ENCODE measurements around the gene RWDD1.
"Not testable (repeated sequence)": the region's sequence is repeated elsewhere in the genome, so short reads cannot be mapped to it uniquely, and the experiment has no call there.

RWDD1 gene

DNA sequence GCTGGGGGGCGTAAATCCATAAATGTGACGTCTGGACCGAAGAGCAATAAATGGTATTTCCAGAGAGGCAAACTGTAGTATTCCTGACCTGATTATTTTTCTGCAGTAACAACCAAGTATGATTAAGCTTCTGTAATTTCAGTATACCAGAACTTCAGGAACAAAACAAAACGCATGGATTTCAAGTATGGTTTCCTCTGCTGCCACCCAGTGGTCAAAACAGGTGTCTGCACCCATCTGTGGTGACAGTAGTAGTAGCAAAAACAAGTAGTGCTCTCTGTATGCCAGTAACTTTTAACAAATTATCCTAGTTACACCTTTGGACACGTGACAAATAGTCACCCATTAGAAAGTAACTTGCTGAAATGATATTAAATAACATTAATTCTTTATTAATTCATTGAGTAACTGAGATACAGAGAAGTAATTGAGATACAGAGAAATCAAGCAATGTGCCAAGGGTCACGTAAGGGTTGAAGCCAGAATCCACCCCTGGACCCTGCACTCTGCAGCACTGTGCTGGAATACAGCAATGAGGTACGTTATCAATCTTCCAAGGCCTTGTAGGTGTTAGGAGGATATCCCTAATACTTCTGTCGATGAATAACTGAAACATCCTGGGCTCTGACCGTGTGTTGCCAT lies 9.8 kb upstream of the RWDD1 start:
- peak; percentile 40 to 57 for DNase-seq

DNA sequence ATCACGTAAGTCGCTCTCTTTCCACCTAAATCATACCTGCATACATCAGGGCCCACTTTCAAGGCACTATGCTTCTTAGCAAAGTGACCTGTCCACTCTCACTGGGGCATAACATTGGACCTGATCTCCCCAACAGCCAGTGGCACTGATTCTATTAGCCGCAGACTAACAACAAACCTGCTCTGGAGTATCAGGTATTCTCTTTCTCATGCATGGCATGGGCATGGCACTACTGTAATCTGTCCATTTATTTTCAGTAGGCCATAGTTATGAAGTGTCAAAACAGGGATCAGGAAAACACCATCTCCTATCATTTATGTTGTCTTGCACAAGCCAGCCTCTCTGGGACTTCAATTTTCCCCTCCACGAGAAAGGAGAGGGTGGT lies 9.3 kb upstream of the RWDD1 start:
- no peak for DNase-seq

DNA sequence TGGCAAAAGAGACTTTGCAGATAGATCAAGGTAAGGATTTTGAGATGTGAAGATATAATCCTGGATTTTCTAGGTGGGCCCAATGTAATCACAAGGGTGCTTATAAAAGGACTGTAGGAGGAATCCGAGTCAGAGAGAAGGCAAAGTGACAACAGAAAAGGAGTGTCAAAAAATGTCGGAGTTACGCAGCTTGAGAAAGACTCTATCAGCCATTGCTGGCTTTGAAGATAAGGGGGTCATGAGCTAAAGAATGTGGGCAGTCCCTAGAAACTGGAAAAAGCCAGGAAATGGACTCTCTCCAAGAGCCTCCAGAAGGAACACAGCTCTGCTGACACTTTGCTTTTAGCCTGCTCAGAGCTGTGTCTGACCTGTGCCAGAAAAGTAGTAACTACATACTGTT lies 8.7 kb upstream of the RWDD1 start:
- no peak for DNase-seq

DNA sequence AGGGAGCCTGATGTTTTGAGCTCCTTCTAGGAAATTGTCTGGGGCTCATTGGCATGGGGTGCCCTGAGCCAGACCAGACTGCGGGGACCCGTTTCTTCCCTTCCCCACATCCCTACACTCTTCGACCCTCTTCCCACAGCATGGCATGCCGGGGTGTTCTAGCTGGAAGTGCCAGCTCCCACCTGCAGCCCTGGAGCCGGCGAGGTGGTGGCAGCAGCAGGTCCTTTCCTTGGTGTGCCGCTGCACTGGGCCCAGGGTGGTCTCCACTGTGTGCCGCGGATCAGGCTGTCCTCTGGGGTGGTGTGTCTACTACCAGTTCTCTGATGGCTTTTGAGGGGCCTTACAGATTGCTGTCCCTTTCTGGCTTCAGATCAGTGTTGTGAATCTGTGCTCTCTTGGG lies 7.5 kb upstream of the RWDD1 start:
- no peak for DNase-seq

DNA sequence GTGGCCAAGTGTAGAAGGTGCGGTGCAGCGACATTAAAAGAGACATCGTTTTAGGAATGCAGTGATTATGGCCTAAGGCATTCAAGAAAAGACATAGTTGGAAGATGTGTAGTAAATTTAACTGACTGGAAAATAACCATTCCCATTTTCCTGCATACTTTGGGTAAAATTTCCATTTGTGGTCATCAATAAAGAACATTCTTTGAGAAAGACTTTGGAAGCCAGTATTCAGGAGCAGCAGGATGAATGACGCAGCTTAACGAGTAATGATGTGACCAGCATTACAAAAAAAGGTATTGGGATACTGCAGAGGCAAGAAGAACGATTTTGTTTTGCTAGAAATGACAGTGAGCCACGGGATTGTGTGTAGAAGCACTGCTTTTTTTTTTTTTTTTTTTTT lies 7.0 kb upstream of the RWDD1 start:
- DNase-seq, result no peak

DNA sequence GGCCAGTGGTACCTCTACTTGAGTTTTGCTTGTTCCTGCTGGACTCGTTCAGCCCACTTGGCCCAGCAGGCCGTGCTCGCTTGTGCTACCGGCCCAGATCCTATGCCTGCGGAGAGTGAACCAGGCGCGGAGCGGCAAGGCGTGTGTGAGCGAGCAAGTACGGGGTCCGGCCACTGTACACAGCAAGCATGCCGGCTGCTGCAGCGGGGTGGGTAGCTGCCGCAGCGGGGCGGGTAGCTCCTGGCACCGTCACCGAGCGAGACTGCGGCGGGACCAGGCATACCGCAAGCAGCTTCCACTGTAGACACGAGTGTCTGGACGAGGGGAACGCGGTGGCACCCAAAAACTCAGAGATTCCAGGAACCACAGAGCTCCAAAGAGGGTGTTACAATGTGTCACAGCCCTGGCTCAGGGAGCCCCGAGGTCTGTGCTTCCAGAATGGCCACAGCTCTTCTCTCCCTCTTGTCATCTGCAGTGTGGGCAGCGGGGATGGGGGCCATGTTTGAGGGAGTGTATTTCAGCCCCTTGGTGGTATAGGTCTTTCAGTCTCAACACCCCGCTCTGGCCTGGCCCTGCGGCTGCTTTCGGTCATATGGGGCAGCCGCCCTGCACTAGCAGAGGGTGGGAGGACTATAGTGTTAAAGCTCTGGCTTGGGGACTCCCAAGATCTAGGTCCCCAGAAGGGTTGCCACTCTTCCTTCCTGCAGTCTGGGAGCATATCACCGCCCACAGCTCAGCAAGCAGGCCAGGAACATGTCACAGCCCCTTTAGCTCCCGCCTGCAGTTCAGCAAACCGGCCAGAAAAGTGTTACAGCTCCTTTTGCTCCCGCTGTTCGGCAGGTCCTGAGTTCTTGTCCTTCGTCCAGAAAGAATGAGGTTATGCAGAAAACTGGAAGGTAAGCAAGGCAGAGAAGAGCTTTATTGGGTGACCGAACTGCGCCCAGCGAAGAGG lies 6.1 kb upstream of the RWDD1 start:
- no peak for DNase-seq

DNA sequence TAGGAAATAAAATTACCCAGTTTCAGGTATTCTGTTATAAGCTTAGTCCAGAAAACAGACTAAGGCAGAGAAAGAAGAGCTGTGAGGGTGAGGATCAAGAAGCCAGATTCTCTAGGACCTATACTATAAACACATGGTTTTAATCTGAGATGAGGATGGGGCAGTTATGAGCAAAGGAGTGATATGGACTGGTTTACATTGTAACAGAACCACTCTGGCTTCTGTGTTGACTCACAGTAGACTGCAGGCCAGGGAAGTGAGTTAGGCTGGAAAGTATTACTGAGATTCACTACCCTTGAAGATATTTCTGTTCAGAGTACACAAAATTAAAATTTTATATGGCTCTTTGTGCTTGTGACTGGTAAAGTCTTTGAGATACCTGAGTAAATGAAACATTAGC lies 3.2 kb upstream of the RWDD1 start:
- no peak for DNase-seq

DNA sequence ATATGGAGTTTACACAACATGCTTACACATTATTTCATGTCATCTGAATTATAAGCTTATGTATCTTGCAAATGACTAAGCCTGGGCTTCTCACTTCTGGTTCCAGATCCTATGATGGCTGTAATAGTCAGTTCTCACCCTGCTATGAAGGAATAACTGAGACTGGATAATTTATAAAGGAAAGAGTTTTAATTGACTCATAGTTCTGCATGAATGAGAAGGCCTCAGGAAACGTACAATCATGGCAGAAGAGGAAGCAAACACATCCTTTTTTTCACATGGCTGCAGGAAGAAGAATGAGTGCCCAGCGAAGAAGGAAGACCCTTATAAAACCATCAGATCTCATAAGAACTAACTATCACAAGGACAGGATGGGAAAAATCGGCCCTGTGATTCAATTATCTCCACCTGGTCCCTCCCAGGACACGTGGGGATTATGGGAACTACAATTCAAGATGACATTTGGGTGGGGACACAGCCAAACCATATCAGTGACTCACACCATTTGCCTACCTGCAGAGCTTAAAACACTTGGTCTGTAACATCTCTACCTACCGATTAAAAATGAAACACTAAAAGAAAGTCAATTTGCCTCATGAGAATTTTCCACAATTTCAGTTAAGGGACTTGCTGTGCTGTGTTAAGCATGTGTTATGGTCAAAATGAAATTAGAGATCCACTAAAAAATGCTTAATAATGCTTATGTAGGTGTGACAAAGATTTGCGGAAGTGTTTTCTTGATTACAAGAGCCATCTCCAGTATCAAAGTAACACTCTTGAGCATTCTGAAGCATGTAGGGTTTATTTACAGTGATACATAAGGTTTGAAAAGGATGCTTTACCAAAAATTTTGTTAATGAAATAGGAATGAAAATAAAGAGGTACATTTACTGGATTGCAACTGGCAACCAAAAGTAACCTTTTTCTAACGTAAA lies 2.2 kb upstream of the RWDD1 start:
- DNase-seq, result no peak

DNA sequence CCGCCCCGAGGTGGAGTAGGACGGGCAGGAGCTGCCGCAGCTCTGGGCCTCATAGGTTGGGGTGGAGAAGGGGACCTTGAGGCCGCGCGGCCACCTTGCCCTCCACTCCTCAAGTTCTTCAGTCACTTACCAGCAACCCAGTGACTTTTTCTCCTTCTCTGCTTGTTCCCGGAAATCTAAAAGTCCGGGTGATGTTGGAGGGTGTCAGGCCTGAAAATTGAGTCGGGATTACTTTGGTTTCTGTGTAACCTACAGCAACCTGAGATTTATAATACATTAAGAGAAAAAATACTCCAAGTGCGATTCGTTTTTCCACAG lies 338 bp downstream of the RWDD1 start:
- no peak for DNase-seq

DNA sequence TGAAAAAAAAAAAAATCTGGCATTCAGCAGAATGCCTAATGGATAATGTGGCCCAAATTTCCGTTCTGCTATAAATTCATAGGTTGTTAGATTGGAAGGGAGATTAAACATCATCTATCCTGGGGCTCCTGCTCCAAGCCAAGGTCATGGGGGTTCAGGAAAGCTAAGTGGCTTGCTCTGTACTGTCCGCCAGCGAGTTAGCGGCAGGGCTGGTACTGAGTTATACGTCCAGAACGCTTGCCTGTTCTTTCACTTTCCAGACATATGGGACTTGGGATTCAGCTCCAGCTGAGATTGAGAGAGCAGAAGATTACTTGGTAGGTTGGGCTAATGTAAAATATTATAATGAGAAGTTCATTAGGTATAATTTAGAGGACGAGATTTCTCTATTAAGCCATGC lies 858 bp downstream of the RWDD1 start:
- DNase-seq, result peak in 1 of 2 experiments; percentile 21

DNA sequence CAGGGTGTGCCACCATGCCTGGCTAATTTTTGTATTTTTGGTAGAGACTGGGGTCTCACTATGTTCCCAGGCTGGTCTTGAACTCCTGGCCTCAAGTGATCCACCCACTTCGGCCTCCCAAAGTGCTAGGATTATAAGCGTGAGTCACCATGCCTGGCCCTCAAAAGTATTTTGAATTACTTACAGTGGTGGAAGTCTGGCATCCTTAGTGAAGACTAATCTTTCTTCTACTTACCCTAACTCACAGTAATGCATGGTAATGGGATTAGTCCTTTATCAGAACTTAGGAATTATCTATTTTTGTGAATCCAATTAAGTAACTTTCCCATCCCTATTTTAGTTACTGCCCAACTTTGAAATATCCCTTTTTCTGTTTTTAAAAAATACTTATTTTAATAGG lies 3.9 kb downstream of the RWDD1 start:
- no peak for DNase-seq

DNA sequence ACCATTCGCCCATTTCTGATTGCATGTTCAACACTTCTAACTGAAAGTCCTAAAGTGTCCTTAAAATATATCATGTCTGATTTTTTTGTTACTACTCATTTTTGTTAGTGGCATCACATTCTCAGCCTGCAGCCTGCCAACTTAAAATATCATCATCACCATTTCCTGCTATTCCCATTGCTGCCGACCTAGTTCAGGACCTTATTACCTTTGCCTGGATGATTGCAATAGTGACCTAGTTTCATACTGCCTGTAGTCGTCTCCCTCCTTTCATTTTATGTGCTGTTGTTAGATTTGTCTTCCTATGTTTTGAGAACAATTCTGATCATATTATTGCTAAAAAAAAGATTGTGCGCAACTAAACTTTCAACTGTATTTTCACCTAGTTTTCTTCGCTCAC lies 6.2 kb downstream of the RWDD1 start:
- no peak for DNase-seq

DNA sequence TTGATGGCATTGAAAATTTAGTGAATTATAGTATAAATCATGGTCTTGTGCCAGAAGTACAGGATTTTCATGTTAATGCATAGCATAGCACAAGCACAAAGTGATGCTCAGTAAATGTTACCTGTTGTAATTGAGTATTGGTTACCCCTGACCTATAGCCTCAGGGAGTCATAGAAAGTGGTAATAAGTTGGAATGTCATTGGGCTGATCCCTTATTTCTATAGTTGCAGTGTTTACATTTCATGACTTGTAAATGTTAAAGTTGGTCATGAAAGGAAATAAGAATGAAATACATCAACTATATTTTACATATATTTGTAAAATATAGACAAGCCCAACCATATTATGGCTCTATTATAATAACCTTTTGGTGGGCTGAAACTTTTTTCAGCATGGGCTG lies 7.0 kb downstream of the RWDD1 start:
- no peak for DNase-seq

DNA sequence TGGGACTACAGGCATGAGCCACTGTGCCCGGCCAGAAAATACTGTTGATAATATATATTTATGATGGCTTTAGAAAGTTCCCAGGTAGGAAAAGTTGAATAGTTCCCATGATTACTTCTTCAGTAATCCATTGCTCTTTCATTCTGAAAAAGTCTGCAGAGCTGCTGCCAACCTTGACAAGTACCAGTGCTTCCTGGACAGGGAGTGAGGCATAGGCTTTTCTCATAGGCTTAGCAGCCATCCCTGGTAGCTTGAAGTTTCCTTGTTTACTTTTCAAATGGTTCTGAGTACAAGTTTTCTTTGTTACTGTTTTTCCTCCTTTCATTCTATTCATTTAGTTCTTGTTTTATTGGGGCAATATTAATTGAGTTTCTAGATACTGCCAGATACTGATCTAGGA lies 7.8 kb downstream of the RWDD1 start:
- DNase-seq, result no peak

DNA sequence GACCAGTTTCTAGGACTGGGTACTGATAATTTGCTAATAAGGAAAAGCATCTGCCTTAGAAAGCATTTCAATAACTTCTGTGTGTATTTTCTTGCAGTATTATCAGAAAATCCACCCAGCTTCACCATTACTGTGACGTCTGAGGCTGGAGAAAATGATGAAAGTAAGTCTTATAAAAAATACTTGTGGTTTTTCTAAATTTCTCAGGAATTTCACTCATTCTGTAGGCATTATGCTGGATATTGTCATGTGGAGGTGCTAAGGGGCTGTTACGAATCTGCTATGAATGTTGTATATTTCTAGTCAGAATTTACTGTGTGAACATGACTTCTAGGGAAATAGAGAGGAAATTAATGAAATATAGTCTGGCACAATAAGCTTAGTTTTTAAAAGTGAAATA lies 8.9 kb downstream of the RWDD1 start:
- DNase-seq, result no peak

DNA sequence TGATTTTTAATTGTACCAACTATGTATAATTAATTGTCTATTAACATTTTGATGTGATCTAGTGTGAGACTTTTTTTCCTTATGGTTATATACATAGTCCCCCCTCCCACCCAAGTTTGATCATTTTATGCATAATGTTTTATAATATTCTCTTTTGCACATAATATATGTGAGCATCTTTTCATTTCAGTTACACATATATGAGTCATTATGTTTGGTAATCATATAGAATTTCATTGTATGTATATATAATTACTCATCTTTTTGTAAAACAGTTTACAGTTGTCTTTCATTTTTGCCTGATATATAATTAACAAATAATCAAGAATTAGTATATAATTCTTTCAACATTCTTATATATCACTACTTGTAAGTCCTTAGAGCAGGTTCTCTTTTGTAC lies 15.0 kb downstream of the RWDD1 start:
- no peak for DNase-seq

DNA sequence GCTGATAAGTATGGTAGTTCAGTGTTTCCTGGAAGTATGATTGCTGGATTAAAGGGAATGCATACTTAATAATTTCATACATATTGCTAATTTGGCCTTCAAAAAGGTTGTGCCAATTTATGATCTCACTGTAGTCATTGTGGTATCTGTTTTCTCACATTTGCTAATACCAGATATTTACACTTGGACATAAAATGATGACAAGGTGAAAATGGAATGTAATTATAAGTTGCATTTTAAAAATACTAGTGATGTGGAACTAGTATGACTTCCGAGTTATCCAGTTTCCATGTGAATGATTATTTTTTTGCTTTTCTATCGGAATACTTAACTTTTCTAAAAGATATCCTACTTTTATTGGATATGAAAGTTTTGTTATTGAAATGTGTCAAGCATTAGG lies 15.4 kb downstream of the RWDD1 start:
- no peak for DNase-seq

DNA sequence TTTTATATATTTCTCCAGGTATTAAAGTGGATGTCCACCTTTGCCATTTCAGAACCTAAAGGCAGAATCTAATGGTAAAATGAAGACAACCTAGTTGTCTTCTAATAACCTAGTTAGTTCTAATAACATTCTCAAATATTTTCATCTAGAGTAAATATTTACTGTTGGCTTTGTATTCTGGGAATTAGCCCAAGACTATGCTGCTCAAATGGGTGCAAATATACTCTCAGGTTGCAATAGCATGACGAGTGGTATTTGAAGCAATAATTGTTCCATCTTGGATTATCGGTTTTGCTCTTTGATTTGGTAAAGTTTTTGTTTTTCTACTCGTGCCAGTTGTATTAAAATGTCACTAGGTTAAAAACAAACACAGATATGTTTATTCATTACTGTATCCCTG lies 23.9 kb downstream of the RWDD1 start:
- no peak for DNase-seq

DNA sequence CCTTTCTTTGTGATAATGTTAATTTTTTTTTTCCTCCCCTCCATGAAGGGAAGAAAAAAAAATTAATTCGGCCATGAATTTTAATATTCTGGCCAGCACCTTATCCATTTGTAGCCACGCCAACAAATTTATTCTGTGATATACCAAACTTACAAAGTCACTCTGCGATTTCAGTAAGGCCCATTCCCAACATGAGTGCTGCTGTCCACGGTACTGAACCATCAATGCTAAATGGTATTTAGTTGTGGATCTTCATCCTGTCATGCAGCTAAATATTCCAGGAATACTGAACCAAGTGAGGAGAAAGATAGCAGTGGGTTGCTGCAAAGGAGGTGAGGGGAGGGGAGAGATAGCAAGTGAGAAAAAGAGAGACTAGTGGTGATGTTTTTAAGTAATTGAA lies 25.5 kb downstream of the RWDD1 start:
- DNase-seq, result no peak

DNA sequence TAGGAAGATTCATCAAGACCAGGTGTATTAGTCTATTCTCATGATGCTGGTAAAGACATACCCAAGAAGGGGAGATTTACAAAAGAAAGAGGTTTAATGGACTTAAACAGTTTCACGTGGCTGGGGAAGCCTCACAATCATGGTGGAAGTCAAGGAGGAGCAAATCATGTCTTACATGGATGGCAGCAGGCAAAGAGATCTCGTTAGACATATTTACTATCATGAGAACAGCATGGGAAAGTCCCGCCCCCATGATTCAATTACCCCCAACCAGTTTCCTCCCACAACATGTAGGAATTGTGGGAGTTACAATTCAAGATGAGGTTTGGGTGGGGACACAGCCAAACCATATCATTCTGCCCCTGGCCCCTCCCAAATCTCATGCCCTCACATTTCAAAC lies 32.6 kb downstream of the RWDD1 start:
- not testable (repeated sequence) for DNase-seq

DNA sequence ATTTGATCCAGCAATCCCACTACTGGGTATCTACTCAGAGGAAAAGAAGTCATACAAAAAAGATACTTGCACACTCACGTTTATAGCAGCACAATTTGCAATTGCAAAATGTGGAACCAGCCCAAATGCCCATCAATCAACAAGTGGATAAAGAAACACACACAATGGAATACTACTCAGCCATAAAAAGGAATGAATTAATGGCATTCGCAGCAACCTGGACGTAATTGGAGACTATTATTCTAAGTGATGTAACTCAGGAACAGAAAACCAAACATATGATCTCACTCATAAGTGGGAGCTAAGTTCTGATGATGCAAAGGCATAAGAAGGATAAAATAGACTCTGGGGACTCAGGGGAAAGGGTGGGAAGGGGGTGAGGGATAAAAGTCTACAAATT lies 33.6 kb downstream of the RWDD1 start:
- DNase-seq, result not testable (repeated sequence)

DNA sequence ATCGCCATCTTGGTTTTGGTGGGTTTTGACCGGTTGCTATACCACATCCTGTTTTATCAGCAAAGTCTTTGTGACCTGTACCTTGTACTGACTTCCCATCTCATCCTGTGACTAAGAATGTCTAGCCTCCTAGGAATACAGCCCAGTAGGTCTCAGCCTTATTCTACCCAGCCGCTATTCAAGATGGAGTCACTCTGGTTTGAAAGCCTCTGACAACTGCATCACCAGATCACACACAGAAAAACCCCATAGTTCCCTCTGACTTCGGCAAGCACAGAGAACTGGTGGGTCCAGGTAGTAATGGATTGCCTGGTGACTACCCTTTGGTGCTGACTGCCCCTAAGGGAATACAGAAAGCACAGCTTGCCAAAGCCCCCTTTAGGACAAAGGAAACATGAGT lies 34.6 kb downstream of the RWDD1 start:
- no peak for DNase-seq

DNA sequence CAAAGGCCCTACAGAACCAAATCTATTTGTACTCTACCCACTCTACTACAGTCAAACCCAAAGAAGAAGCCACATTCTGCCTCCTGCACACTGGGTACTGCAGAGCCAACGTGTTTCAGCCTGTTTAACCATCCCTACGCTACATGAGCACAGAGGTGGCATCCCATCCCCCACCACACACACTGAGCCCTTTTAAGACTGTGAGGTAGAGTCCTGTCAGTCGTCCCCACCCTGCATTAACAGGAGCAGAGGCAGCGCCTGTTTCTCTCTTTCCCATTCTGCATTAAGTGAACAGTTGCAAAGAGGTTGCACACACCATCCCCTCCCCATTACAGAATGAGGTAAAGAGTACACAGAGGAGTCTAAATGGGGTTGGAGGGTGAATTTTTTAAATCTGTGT lies 39.8 kb downstream of the RWDD1 start:
- DNase-seq, result no peak
